Cardiac muscle cell (in vitro differentiated cells and primary cell): ENCODE data around the gene ZFYVE21. TPM values are rescaled to one million over a fixed set of nuclear protein-coding genes. Genes with fewer than 3 reads are reported as not detected.

Experiments
- DNase-seq, 2 donors: peaks; one replicate each; pipeline versions ENCODE4 v3.0.0 to v3.0.0-alpha.2; 2010 to 2017; ENCODE audit warnings: low read depth in 1 of 2, low spot score in 1 of 2
- H3K27ac ChIP-seq: fragments of 200-600 bp; sonication (generic); 2 replicates; pipeline ENCODE4 v1.5.1; 2016
- H3K27me3 ChIP-seq: fragments of 200-600 bp; sonication (generic); 2 replicates; pipeline ENCODE4 v1.6.0; 2016; ENCODE audit warnings: control low read depth
- H3K36me3 ChIP-seq: fragments of 200-600 bp; sonication (generic); 2 replicates; pipeline ENCODE4 v1.5.1; 2016; ENCODE audit warnings: control low read depth
- H3K4me1 ChIP-seq: fragments of 200-600 bp; sonication (generic); 2 replicates; pipeline ENCODE4 v1.8.1; 2017; ENCODE audit warnings: low read depth, mild to moderate bottlenecking, mixed run types
- H3K4me3 ChIP-seq: fragments of 200-600 bp; sonication (generic); 2 replicates; pipeline ENCODE4 v1.5.1; 2016; ENCODE audit warnings: mild to moderate bottlenecking
- H3K9me3 ChIP-seq: fragments of 200-600 bp; sonication (generic); 2 replicates; pipeline ENCODE4 v1.5.1; 2017; ENCODE audit warnings: low read depth, mild to moderate bottlenecking, control low read depth
- CTCF ChIP-seq: IDR thresholded peaks from 2 replicates; pipeline ENCODE4 v1.5.1; 2012; ENCODE audit warnings: low read depth, mild to moderate bottlenecking, low read length
- polyA plus RNA-seq: library from polyadenylated mRNA; unstranded; fragments of >200 nt; fragmentation: Nextera tagmentation; extraction: Ambion mirVana; gene quantifications from 2 replicates; pipeline ENCODE4 v1.2.1, GENCODE V29; 2016
- total RNA-seq: library from RNA; depleted of rRNA; stranded (reverse); fragments of >200 nt; gene quantifications from 2 replicates; pipeline ENCODE4 v1.2.3, GENCODE V29; 2016

The ZFYVE21 gene
- total and polyA plus RNA-seq, 2 experiments from 2014 or later = 120 to 135 TPM

GRCh38 chr14:103675957-103676356 is 39.7 kb upstream of the ZFYVE21 start:
- Histone ChIP-seq H3K27me3 (no peaks in the 10 kb centered on the region), H3K36me3 (peaks cover 58% of the 10 kb centered on the region), H3K4me1 (peaks cover 17% of the 10 kb centered on the region), H3K9me3 (no peaks in the 10 kb centered on the region), H3K27ac (peak overlapping the region; percentile 74), H3K4me3 (no peak overlapping the region)
- DNase-seq = no peak
- no peak for TF ChIP-seq CTCF

GRCh38 chr14:103676881-103677675 is 38.5 kb upstream of the ZFYVE21 start:
- Histone ChIP-seq H3K27ac (peak overlapping the region; percentile 74), H3K36me3 (peaks cover 52% of the 10 kb centered on the region), H3K9me3 (no peaks in the 10 kb centered on the region), H3K4me1 (peaks cover 17% of the 10 kb centered on the region), H3K4me3 (no peak overlapping the region), H3K27me3 (no peaks in the 10 kb centered on the region)
- no peak for TF ChIP-seq CTCF
- peak in 1 of 2 donors; percentile 77 for DNase-seq

DNA sequence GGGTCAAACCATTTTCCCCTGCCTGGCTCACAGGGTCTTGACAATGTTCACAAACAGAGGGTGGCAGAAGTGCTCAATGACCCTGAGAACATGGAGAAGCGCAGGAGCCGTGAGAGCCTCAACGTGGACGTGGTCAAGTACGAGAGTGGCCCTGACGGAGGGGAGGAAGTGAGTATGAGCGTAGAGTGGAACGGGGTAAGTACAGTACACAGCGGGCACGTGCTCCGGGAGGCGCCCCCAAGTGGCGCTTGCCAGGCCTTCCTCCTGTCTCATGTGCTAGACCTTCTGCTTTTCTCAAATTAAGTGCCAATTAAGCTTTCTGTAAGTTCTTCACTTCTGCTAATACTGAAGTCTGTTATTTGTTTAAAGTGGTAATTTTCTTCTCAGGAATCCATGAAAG is 36.3 kb upstream of the ZFYVE21 start:
- peaks cover 17% of the 10 kb centered on the region for H3K4me1 ChIP-seq
- no peaks in the 10 kb centered on the region for H3K9me3 ChIP-seq
- H3K4me3 ChIP-seq = no peak overlapping the region
- peak; percentile 45 for TF ChIP-seq CTCF
- peaks cover 42% of the 10 kb centered on the region for H3K36me3 ChIP-seq
- peak; percentile 16 to 38 for DNase-seq
- H3K27me3 ChIP-seq = no peaks in the 10 kb centered on the region
- no peak overlapping the region for H3K27ac ChIP-seq

GRCh38 chr14:103680491-103681231 is 34.9 kb upstream of the ZFYVE21 start:
- Histone ChIP-seq H3K9me3 (no peaks in the 10 kb centered on the region), H3K4me1 (peaks cover 17% of the 10 kb centered on the region), H3K27me3 (no peaks in the 10 kb centered on the region), H3K4me3 (no peak overlapping the region), H3K36me3 (peaks cover 29% of the 10 kb centered on the region), H3K27ac (no peak overlapping the region)
- DNase-seq = no peak
- no peak for TF ChIP-seq CTCF

- Histone ChIP-seq H3K27ac (no peak overlapping the region), H3K27me3 (no peaks in the 10 kb centered on the region), H3K9me3 (no peaks in the 10 kb centered on the region), H3K4me1 (peaks cover 4% of the 10 kb centered on the region), H3K4me3 (no peak overlapping the region), H3K36me3 (peaks cover 32% of the 10 kb centered on the region)
- DNase-seq = no peak
- TF ChIP-seq CTCF = no peak
Measured at GRCh38 chr14:103683139-103683538, 32.5 kb upstream of the ZFYVE21 start.
